HG03442 (cell line): ENCODE data around the gene SLC43A1.
A peak's percentile ranks its signal among the peaks of the same experiment; 100 is the strongest.

Experiments used
- ATAC-seq: cut with Tn5 transposase; IDR thresholded peaks from one replicate; pipeline ENCODE4 v1.9.1; 2021; ENCODE audit warnings: mild to moderate bottlenecking, moderate library complexity; ENCODE audit not compliant: unreplicated experiment

The SLC43A1 gene

GRCh38 chr11:57529012-57529411, 13.5 kb upstream of the SLC43A1 start:
- no peak for ATAC-seq

- ATAC-seq: no peak
These were observed 11.6 kb upstream of the SLC43A1 start for GRCh38 chr11:57527056-57527631.

GRCh38 chr11:57523419-57523818, 7.9 kb upstream of the SLC43A1 start:
- ATAC-seq: no peak

- no peak for ATAC-seq
These were observed 5.6 kb upstream of the SLC43A1 start for GRCh38 chr11:57521116-57521515.

- no peak for ATAC-seq
These were observed 550 bp upstream of the SLC43A1 start for GRCh38 chr11:57516061-57516443.

GRCh38 chr11:57514538-57515331, 767 bp downstream of the SLC43A1 start:
- peak; percentile 40 for ATAC-seq

- ATAC-seq: peak; percentile 28
These were observed 1.5 kb downstream of the SLC43A1 start for GRCh38 chr11:57513911-57514537.

- no peak for ATAC-seq
These were observed 2.1 kb downstream of the SLC43A1 start for GRCh38 chr11:57513452-57513795.

- no peak for ATAC-seq
These were observed 2.7 kb downstream of the SLC43A1 start for GRCh38 chr11:57512646-57513451.

- ATAC-seq: no peak
These were observed 3.6 kb downstream of the SLC43A1 start for GRCh38 chr11:57511741-57512430.

- no peak for ATAC-seq
These were observed 6.9 kb downstream of the SLC43A1 start for GRCh38 chr11:57508341-57509170.

- no peak for ATAC-seq
These were observed 9.0 kb downstream of the SLC43A1 start for GRCh38 chr11:57506522-57506921.

- no peak for ATAC-seq
These were observed 11.0 kb downstream of the SLC43A1 start for GRCh38 chr11:57504511-57504910.

GRCh38 chr11:57502870-57503269, 12.6 kb downstream of the SLC43A1 start:
- ATAC-seq: no peak

- ATAC-seq: no peak
These were observed 13.1 kb downstream of the SLC43A1 start for GRCh38 chr11:57502376-57502775.

GRCh38 chr11:57501953-57502352, 13.5 kb downstream of the SLC43A1 start:
- no peak for ATAC-seq

GRCh38 chr11:57500926-57501325, 14.6 kb downstream of the SLC43A1 start:
- ATAC-seq: no peak

GRCh38 chr11:57500515-57500914, 15.0 kb downstream of the SLC43A1 start:
- ATAC-seq: no peak

GRCh38 chr11:57499983-57500461, 15.5 kb downstream of the SLC43A1 start:
- peak; percentile 11 for ATAC-seq
